Left ventricle myocardium inferior (tissue), 1 donor: ENCODE results near the gene MRC2. TPM values are rescaled to one million over a fixed set of nuclear protein-coding genes. Genes with fewer than 3 reads are reported as not detected.
"Not testable (repeated sequence)": the region's sequence is repeated elsewhere in the genome, so short reads cannot be mapped to it uniquely, and the experiment has no call there.

Source experiments
- DNase-seq: peaks from one replicate; pipeline ENCODE4 v3.0.0-alpha.2; 2020
- H3K27ac ChIP-seq: fragments of 200-600 bp; replicated peaks from 2 replicates; pipeline ENCODE4 v1.8.0; 2021
- H3K27me3 ChIP-seq: fragments of 200-600 bp; 2 replicates; pipeline ENCODE4 v1.8.0; 2021; ENCODE audit warnings: low read depth
- H3K36me3 ChIP-seq: fragments of 200-600 bp; 2 replicates; pipeline ENCODE4 v1.8.0; 2021
- H3K4me1 ChIP-seq: fragments of 200-600 bp; 2 replicates; pipeline ENCODE4 v1.8.0; 2021
- H3K4me3 ChIP-seq: fragments of 200-600 bp; 2 replicates; pipeline ENCODE4 v1.8.0; 2021; ENCODE audit warnings: mild to moderate bottlenecking, moderate library complexity
- H3K9me3 ChIP-seq: fragments of 200-600 bp; replicated peaks from 2 replicates; pipeline ENCODE4 v1.8.0; 2021
- CTCF ChIP-seq: fragments of 200-600 bp; IDR thresholded peaks from 2 replicates; pipeline ENCODE4 v1.8.0; 2021; ENCODE audit warnings: antibody characterized with exemption, mild to moderate bottlenecking, borderline replicate concordance
- intact Hi-C: fragments of 100-400 bp; cut with micrococcal nuclease; formaldehyde crosslinking; loops from one replicate; pipeline ENCODE4 v1.11.0; 2022
- total RNA-seq: library from RNA; stranded (reverse); fragmentation: NEBNext Ultra II Directional; extraction: Animal tissue kit (Norgen Biotek cat#: 25700); gene quantifications from one replicate; pipeline ENCODE4 v1.2.1, GENCODE V29; 2021
- donor health status: DM: no; HTN: yes; CAD: no; lungs with severe emphysema.

MRC2 gene
- total RNA-seq, 1 donor from 2014 or later, result 22.8 TPM

- intact Hi-C loops, result no loop called here
Observed at GRCh38 chr17:62692159-62692651, 64.7 kb downstream of the MRC2 start.

GRCh38 chr17:62692721-62693431 is 65.4 kb downstream of the MRC2 start:
- DNase-seq, result no peak
- intact Hi-C loops, result no loop called here
- TF ChIP-seq CTCF, result peak; percentile 51

More at GRCh38 chr17:62692159-62692651, 64.7 kb downstream of the MRC2 start:
- Histone ChIP-seq H3K4me1 (peaks cover 26% of the 10 kb centered on the region), H3K27me3 (no peaks in the 10 kb centered on the region), H3K4me3 (no peak overlapping the region), H3K9me3 (no peaks in the 10 kb centered on the region), H3K27ac (no peak overlapping the region), H3K36me3 (no peaks in the 10 kb centered on the region)
- DNase-seq, result no peak
- TF ChIP-seq CTCF, result no peak

GRCh38 chr17:62693616-62694409 is 66.3 kb downstream of the MRC2 start:
- Histone ChIP-seq H3K4me3 (no peak overlapping the region), H3K9me3 (no peaks in the 10 kb centered on the region), H3K27me3 (no peaks in the 10 kb centered on the region), H3K27ac (peak overlapping the region; percentile 46), H3K4me1 (peaks cover 26% of the 10 kb centered on the region), H3K36me3 (no peaks in the 10 kb centered on the region)
- TF ChIP-seq CTCF, result no peak
- DNase-seq, result no peak
- intact Hi-C loops, result no loop called here

More at GRCh38 chr17:62692721-62693431, 65.4 kb downstream of the MRC2 start:
- H3K27ac ChIP-seq, result peak overlapping the region; percentile 12
- no peaks in the 10 kb centered on the region for H3K27me3 ChIP-seq
- peaks cover 26% of the 10 kb centered on the region for H3K4me1 ChIP-seq
- no peaks in the 10 kb centered on the region for H3K9me3 ChIP-seq
- H3K4me3 ChIP-seq, result no peak overlapping the region
- no peaks in the 10 kb centered on the region for H3K36me3 ChIP-seq

GRCh38 chr17:62695093-62695738 is 67.7 kb downstream of the MRC2 start:
- H3K36me3 ChIP-seq, H3K27me3 ChIP-seq, H3K9me3 ChIP-seq, DNase-seq, intact Hi-C loops: not testable (repeated sequence)
- Histone ChIP-seq H3K27ac (peak overlapping the region; percentile 66), H3K4me3 (peak overlapping the region; percentile 32), H3K4me1 (peaks cover 26% of the 10 kb centered on the region)

- no peaks in the 10 kb centered on the region for H3K9me3 ChIP-seq
Observed at GRCh38 chr17:62696256-62696655, 68.8 kb downstream of the MRC2 start.

More at GRCh38 chr17:62696256-62696655, 68.8 kb downstream of the MRC2 start:
- no peak for TF ChIP-seq CTCF
- DNase-seq, result no peak
- Histone ChIP-seq H3K27me3 (peaks cover 3% of the 10 kb centered on the region), H3K36me3 (no peaks in the 10 kb centered on the region), H3K4me3 (no peak overlapping the region), H3K4me1 (peaks cover 26% of the 10 kb centered on the region), H3K27ac (no peak overlapping the region)
- intact Hi-C loops, result no loop called here
